Stimulated activated naive CD8-positive, alpha-beta T cell treated with anti-CD3 and anti-CD28 coated beads, Interleukin-15, Interleukin-2, amounts not matched to agents 100 ng/mL and 50 ng/mL, for 24 hours (primary cell): ENCODE results near the gene GPATCH1.
A peak's percentile ranks its signal among the peaks of the same experiment; 100 is the strongest.
"Not testable (repeated sequence)": the region's sequence is repeated elsewhere in the genome, so short reads cannot be mapped to it uniquely, and the experiment has no call there.

Experiments used
- H3K27ac Mint-ChIP-seq: one replicate; pipeline ENCODE4 v1.8.0; 2021; ENCODE audit warnings: mild to moderate bottlenecking, mixed read lengths
- H3K27me3 Mint-ChIP-seq: one replicate; pipeline ENCODE4 v1.8.0; 2021; ENCODE audit warnings: mixed read lengths
- H3K36me3 Mint-ChIP-seq: one replicate; pipeline ENCODE4 v1.8.0; 2021; ENCODE audit warnings: low read depth, mixed read lengths
- H3K4me1 Mint-ChIP-seq: one replicate; pipeline ENCODE4 v1.8.0; 2021; ENCODE audit warnings: low read depth, mixed read lengths
- H3K4me3 Mint-ChIP-seq: one replicate; pipeline ENCODE4 v1.8.0; 2021; ENCODE audit warnings: mild to moderate bottlenecking, mixed read lengths
- H3K9me3 Mint-ChIP-seq: one replicate; pipeline ENCODE4 v1.8.0; 2021; ENCODE audit warnings: mixed read lengths

The GPATCH1 gene, protein sequence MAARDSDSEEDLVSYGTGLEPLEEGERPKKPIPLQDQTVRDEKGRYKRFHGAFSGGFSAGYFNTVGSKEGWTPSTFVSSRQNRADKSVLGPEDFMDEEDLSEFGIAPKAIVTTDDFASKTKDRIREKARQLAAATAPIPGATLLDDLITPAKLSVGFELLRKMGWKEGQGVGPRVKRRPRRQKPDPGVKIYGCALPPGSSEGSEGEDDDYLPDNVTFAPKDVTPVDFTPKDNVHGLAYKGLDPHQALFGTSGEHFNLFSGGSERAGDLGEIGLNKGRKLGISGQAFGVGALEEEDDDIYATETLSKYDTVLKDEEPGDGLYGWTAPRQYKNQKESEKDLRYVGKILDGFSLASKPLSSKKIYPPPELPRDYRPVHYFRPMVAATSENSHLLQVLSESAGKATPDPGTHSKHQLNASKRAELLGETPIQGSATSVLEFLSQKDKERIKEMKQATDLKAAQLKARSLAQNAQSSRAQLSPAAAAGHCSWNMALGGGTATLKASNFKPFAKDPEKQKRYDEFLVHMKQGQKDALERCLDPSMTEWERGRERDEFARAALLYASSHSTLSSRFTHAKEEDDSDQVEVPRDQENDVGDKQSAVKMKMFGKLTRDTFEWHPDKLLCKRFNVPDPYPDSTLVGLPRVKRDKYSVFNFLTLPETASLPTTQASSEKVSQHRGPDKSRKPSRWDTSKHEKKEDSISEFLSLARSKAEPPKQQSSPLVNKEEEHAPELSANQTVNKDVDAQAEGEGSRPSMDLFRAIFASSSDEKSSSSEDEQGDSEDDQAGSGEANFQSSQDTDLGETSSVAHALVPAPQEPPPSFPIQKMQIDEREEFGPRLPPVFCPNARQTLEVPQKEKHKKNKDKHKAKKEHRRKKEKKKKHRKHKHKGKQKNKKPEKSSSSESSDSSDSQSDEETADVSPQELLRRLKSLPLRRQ

GRCh38 chr19:33080761-33081681 is at the start of gene GPATCH1:
Gene GPATCH1 (plus strand): TSS chr19:33081181. CDS start chr19:33081194, 13 bp downstream.
- H3K9me3 Mint-ChIP-seq, result no peaks in the 10 kb centered on the region
- H3K27ac Mint-ChIP-seq, result peak within 1 kb of the TSS; percentile 97
- peak within 1 kb of the TSS; percentile 100 for H3K4me3 Mint-ChIP-seq
- H3K36me3 Mint-ChIP-seq, result no peaks in the 10 kb centered on the region
- peaks cover 1% of the 10 kb centered on the region for H3K27me3 Mint-ChIP-seq
- peaks cover 31% of the 10 kb centered on the region for H3K4me1 Mint-ChIP-seq

DNA sequence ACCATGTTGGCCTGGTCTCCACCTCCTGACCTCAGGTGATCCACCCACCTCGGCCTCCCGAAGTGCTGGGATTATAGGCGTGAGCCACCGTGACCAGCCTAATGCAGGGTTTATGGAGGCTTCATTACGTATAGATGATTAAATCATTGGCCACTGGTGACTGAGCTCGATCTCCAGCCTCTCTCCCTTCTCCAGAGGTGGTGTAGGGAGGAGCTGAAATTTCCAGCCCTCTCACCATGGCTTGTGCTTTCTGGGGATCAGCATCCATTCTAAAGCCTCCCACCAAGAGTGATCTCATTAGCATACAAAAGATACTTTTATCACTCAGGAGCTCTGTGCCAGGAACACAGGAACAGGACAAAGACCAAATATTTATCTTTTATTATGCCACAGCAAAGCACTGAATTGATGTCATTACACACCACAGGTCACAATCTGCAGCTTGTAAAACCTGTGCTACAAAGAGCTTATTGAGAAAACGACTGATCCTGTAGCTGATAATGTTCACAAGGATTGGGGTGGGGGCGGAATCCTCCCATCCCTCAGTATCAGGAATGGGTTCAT is 48.7 kb upstream of the GPATCH1 start:
- no peak overlapping the region for H3K4me3 Mint-ChIP-seq
- peaks cover 4% of the 10 kb centered on the region for H3K36me3 Mint-ChIP-seq
- peaks cover 4% of the 10 kb centered on the region for H3K4me1 Mint-ChIP-seq
- H3K9me3 Mint-ChIP-seq, result peaks cover 4% of the 10 kb centered on the region
- H3K27me3 Mint-ChIP-seq, result no peaks in the 10 kb centered on the region
- H3K27ac Mint-ChIP-seq, result no peak overlapping the region

DNA sequence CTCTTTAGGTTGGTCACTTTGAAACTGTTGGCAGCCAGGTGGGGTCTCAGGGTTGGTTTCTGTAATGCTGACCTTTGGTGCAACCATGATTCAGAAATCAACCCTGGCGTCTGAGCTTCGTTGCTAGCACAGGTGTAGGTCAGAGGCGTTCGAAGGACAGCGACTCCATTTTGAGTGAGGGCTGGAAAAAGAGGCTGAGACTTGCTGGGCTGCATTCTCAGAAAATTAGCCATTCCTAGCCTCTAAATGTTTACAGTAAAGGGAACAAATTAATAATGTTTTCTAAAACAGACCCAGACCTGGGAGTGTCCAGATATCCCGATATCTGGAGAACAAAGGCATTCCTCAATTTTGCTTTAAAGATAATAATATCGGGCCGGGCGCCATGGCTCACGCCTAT is 45.5 kb upstream of the GPATCH1 start:
- Mint-ChIP-seq H3K27me3 (no peaks in the 10 kb centered on the region), H3K36me3 (no peaks in the 10 kb centered on the region), H3K27ac (no peak overlapping the region), H3K9me3 (no peaks in the 10 kb centered on the region), H3K4me3 (no peak overlapping the region), H3K4me1 (peaks cover 8% of the 10 kb centered on the region)

- not testable (repeated sequence) for H3K36me3 Mint-ChIP-seq, H3K27me3 Mint-ChIP-seq, H3K9me3 Mint-ChIP-seq, H3K4me1 Mint-ChIP-seq
- Mint-ChIP-seq H3K4me3 (peak overlapping the region; percentile 71), H3K27ac (peak overlapping the region; percentile 77)
These were observed 44.4 kb upstream of the GPATCH1 start for GRCh38 chr19:33036370-33037167.

GRCh38 chr19:33037168-33038025 is 43.6 kb upstream of the GPATCH1 start:
- Mint-ChIP-seq H3K27ac (peak overlapping the region; percentile 77), H3K4me3 (peak overlapping the region; percentile 71)
- not testable (repeated sequence) for H3K36me3 Mint-ChIP-seq, H3K9me3 Mint-ChIP-seq, H3K27me3 Mint-ChIP-seq, H3K4me1 Mint-ChIP-seq

GRCh38 chr19:33039108-33039599 is 41.8 kb upstream of the GPATCH1 start:
- Mint-ChIP-seq H3K9me3 (no peaks in the 10 kb centered on the region), H3K27me3 (no peaks in the 10 kb centered on the region), H3K27ac (no peak overlapping the region), H3K4me3 (no peak overlapping the region), H3K4me1 (peaks cover 8% of the 10 kb centered on the region), H3K36me3 (no peaks in the 10 kb centered on the region)

GRCh38 chr19:33039815-33040214 is 41.2 kb upstream of the GPATCH1 start:
- Mint-ChIP-seq H3K36me3 (no peaks in the 10 kb centered on the region), H3K27ac (no peak overlapping the region), H3K9me3 (no peaks in the 10 kb centered on the region), H3K27me3 (no peaks in the 10 kb centered on the region), H3K4me3 (no peak overlapping the region), H3K4me1 (peaks cover 8% of the 10 kb centered on the region)

DNA sequence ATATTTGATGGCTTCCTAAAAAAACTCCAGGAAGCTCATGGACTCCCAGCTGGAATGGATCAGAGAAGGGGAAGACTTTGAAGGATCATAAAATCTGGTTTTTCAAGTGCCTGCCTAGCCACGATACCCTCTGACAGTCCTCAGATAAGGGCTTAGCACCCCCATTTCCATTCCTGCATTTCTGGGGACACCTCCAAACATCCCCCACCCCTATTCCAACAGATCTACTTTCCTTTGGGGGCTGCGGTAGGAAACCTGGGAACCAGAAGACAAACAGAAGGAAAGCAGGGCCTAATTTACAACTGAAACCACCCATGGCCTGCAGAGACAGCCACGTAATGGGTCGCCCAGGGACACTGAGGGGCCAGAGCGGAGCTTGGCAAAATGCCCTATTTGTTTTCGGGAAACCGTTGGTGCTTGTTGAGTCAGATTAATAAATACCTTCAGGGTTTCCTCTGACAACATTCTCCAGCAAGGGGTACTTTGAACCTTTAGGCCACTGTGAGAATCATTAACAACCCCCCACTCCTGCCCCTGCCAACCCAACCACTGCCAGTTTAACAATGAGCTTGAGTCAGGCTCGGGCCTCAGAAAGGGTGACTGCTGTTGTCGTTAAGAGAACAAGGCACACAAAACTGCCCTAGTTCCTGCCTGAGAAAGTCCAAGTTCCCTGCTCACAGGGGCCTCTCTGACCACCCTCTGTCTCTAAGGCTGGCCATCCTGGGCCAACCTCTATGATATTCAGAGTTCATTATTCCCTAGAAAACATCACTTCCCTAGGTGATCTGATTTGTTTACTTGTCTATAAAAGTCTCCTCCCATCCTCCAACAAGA is 39.8 kb upstream of the GPATCH1 start:
- Mint-ChIP-seq H3K4me1 (peaks cover 8% of the 10 kb centered on the region), H3K36me3 (no peaks in the 10 kb centered on the region)

DNA sequence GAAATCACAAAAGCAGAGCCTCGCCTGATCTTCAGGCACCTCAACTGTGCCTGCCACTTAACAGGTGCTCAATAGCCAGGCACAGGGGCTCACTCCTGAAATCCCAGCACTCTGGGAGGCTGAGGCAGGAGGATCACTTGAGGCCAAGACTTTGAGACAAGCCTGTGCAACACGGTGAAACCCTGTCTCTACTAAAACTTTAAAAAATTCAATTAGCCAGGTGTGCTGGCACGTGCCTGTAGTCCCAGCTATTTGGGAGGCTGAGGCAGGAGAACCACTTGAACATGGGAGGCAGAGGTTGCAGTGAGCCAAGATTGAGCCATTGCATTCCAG is 39.2 kb upstream of the GPATCH1 start:
- not testable (repeated sequence) for H3K36me3 Mint-ChIP-seq, H3K27me3 Mint-ChIP-seq, H3K27ac Mint-ChIP-seq, H3K9me3 Mint-ChIP-seq, H3K4me1 Mint-ChIP-seq, H3K4me3 Mint-ChIP-seq

More for the DNA sequence above, 39.8 kb upstream of the GPATCH1 start:
- H3K4me3 Mint-ChIP-seq, result no peak overlapping the region
- no peaks in the 10 kb centered on the region for H3K27me3 Mint-ChIP-seq
- H3K9me3 Mint-ChIP-seq, result no peaks in the 10 kb centered on the region
- H3K27ac Mint-ChIP-seq, result no peak overlapping the region

- Mint-ChIP-seq H3K4me1 (no peaks in the 10 kb centered on the region), H3K36me3 (no peaks in the 10 kb centered on the region), H3K4me3 (no peak overlapping the region), H3K27ac (no peak overlapping the region), H3K27me3 (no peaks in the 10 kb centered on the region), H3K9me3 (no peaks in the 10 kb centered on the region)
These were observed 33.6 kb upstream of the GPATCH1 start for GRCh38 chr19:33047422-33047821.

DNA sequence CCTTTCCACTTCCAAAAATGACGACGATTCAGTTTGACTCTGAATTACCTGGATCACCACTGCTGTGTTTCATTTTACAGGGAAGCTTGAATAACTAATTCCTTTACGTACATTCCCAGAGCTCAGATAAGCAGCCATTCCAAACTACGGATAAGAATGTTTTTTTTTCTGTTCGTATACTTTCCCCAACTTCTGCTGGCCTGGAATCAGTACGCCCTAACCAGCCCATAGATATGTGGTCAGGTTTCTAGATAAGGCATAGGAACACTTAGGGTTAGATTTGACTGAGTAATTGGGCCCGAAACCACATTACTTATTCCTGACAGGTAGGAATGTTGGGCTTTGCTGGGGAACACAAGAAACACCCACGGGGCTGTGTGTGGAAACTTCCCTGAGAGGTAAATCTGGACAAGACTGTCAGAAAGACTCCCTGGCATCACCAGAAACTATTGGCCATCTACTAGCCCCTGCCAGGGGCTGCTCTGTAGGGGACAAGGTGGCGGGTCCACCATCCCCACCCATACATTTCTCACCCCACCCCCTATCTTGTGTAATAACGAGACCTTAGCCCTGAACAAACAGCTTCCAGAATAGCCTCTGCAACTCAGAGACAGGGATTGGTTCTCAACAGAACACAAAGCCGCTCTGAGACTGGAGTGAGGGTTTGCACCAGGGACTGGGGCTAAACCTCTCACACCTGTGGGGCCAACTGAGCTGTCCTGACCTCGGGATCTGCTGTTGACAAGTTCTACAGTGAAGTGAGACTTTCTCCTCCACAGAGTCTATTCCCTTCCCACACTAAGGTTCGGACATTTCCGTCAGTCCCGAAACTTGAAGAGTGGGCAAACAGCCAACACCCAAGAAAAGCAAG is 31.9 kb upstream of the GPATCH1 start:
- no peaks in the 10 kb centered on the region for H3K4me1 Mint-ChIP-seq
- no peaks in the 10 kb centered on the region for H3K36me3 Mint-ChIP-seq
- no peaks in the 10 kb centered on the region for H3K9me3 Mint-ChIP-seq
- H3K4me3 Mint-ChIP-seq, result no peak overlapping the region
- no peaks in the 10 kb centered on the region for H3K27me3 Mint-ChIP-seq
- H3K27ac Mint-ChIP-seq, result no peak overlapping the region

DNA sequence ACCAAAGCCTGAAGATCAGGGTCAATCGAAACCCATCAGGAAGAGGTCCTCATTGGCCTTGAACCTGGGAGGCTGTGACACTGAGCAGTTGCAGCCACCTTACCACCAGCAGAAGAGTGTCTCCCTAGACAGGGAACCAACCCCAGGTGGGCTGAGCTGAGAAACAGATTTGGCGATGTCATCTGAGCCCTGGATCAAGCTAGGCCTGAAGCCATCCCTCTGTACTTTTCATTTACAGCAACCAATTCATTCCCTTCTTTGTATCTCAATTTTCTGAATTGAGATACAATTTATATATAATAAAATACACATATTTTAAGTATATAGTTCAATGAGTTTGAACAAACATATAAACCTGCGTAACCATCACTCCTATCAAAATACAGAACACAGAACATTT is 30.9 kb upstream of the GPATCH1 start:
- Mint-ChIP-seq H3K27ac (no peak overlapping the region), H3K4me1 (no peaks in the 10 kb centered on the region), H3K4me3 (no peak overlapping the region), H3K27me3 (no peaks in the 10 kb centered on the region), H3K9me3 (no peaks in the 10 kb centered on the region), H3K36me3 (no peaks in the 10 kb centered on the region)
